ENCODE data around the gene EPB41L1.

The EPB41L1 gene

GRCh38 chr20:36197271-36197670, 42.7 kb downstream of the EPB41L1 start:
- DNase-seq = no peak

- peak; percentile 85 for DNase-seq
Observed at GRCh38 chr20:36199345-36200257, 45.1 kb downstream of the EPB41L1 start.

DNA sequence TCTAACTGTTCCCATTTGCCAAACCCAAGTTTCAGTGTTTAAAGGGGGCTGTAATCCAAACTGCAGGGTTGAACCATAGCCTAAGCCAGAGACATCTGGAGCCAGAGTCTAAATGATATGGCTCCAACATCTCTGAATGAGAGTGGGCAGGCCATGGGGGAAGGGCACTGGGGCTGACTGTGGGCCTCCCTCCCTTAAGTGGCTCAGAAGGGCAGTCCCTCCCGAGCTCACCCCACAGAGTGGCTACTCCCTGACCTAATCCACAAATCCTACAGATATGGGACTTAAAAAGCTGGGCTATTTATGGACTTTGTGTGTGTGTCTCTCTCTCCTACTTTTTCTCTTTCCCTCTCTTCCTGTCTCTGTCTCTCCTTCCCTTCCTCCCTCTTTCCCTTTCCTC, 45.9 kb downstream of the EPB41L1 start:
- no peak for DNase-seq

GRCh38 chr20:36201198-36201597, 46.7 kb downstream of the EPB41L1 start:
- no peak for DNase-seq

DNA sequence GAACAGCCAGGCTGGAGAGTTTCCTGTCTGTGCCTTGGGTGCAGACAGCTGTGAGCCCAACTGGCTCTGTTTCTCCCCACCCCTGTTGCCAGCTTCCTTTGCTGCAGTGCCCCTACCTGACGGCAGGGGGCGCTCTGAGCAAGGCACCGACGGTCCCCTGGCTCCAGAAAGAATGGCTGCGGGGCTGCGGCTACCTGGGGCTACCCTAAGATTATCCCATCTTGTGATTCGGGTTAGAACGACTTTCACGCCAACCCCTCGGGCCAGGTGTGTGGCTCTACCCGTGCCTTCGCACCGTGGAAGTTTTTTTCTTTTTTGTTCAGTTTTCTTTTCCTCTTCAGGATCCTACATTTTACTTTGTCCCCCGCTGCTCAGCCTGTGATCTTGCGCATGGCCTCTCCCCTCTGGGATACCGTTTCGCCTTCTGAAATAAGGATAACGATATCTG, 48.4 kb downstream of the EPB41L1 start:
- DNase-seq = peak; percentile 77

DNA sequence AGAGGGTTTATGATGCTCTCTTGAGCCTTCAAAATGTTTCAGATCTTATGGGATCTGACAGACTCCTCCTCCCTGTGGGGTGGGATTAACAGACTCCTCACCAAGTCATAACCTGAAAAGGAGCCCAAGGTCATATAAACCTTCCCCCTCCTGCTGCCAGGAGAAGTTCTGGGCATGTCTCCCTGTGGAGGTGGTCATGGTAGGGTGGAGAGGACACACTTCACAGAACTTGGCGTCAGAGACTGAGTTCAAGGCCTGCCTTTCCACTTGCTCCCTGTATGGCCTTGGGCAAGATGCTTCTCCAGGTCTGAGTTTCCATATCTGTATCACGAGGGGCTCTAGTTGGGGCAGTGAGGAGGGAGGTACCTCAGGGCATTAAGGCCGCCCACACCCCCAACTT, 49.3 kb downstream of the EPB41L1 start:
- no peak for DNase-seq

GRCh38 chr20:36205026-36205425, 50.5 kb downstream of the EPB41L1 start:
- no peak for DNase-seq

DNA sequence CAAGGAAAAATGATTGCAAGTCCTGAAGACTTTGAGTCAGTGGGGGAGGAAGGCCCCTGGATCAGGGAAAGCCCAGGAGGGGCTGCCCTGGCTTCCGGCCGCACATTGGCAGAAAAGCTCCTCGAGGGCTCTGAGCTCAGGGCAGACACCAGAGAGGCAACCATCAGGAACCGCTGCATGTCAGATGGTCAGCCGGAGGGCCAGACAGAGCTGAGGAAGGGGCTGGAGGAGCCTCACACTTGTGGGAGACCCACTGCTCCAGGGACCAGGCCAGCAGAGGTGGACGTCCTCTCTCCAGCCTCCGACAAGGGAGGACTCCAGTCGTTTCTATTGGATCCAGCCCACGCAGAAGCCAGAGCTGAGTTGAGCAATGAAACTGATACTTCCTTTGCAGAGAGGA, 51.5 kb downstream of the EPB41L1 start:
- no peak for DNase-seq

- DNase-seq = no peak
Observed at GRCh38 chr20:36206641-36207040, 52.1 kb downstream of the EPB41L1 start.

DNA sequence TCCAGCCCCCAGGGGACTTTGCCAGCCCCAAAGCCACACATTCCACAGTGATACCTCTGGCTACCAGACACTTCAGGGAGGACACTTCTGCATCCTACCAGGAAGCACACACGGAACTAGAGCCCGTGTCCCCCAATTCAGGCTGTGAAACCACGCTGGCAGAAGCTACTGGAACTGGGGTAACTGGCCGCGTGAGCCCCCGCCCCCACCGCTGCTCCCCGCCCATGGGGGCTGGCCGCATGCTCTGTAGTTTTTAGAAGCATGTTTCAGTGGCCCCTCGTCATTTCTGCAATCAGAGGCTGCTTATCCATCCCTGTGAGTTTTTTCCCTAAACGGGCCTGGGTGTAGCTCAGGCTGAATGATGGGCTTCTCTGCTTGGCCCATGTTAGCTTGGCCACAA, 53.1 kb downstream of the EPB41L1 start:
- no peak for DNase-seq

GRCh38 chr20:36208257-36208656, 53.7 kb downstream of the EPB41L1 start:
- no peak for DNase-seq

- DNase-seq = peak; percentile 27
Observed at GRCh38 chr20:36210436-36211021, 56.0 kb downstream of the EPB41L1 start.

GRCh38 chr20:36213362-36213761, 58.8 kb downstream of the EPB41L1 start:
- DNase-seq = no peak

DNA sequence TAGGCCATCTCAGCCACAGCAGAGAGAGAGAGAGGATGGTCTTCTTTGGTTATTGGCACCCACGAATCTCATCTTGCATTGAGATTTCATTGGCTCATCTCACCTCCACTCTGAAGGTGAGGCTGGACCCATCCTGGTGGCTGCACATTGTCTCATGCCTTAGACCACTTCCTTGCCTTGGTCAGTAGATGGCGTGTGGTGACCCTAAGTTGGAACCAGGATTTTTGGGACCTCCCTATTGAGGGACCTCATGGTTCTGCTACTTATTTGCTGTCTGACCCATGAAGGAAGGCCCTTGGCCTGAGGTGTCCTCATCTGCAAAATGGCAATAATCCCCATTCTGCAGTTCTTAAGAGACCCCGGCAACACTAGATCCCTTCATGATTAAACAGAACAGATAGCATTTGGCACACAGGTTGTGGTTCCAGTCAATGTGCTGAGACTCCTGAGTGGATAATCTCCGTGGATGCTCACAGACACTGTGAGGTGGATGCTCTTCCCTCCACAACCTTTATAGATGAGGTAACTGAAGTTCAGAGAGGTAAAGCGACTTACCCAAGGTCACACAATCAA, 60.2 kb downstream of the EPB41L1 start:
- peak; percentile 61 for DNase-seq

DNA sequence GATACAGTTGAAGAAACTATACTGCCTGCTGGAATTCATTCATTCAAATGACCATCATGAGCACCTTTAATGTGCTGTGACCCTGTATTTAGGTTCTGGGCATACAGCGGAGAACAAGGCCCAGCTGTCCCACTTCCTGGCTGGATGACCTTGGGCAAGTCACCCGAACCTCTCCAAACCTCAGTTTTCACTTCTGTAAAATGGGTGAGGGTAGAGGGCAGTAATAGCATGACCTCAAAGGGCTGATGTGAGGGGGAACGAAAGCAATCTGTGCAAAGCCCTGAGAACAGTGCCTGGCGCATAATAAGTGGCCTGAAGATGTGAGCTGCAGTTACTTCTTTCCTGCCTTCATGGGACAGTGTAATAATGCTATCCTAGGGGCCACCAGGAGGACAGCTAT, 61.2 kb downstream of the EPB41L1 start:
- no peak for DNase-seq

GRCh38 chr20:36216314-36217025, 61.9 kb downstream of the EPB41L1 start:
- DNase-seq = no peak

GRCh38 chr20:36217226-36217625, 62.7 kb downstream of the EPB41L1 start:
- DNase-seq = peak; percentile 60

DNA sequence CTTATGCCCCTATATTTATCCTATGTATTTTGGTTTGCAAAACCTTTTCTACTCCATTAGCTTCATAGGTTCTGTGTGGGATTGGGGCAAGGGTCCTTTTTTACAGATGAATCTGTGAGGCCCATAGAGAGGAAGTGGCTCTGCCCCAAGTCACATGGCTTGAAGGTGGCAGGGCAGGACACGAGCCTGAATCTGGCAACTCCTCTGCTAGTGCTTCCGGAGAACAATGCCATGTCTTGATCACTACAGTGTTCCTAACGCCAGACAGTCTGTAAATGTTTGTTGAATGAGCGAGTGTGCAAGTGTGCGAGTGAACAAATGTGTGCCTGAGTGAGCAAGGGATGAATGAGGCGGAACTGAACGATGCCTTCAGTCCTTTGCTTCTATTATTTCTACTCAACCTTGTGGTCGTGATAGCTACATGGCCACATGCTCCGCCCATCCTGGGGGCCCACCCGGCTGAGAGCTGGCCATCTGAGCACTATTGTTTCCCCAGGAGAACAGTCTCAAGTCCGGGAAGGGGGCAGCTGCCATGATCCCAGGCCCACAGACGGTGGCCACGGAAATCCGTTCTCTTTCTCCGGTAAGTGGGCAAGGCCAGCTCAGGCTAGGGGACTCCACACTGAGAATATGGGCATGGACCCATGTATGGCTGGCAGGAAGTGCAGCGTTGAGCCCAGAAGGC, 64.0 kb downstream of the EPB41L1 start:
- no peak for DNase-seq

GRCh38 chr20:36219671-36220220, 65.2 kb downstream of the EPB41L1 start:
- DNase-seq = no peak

DNA sequence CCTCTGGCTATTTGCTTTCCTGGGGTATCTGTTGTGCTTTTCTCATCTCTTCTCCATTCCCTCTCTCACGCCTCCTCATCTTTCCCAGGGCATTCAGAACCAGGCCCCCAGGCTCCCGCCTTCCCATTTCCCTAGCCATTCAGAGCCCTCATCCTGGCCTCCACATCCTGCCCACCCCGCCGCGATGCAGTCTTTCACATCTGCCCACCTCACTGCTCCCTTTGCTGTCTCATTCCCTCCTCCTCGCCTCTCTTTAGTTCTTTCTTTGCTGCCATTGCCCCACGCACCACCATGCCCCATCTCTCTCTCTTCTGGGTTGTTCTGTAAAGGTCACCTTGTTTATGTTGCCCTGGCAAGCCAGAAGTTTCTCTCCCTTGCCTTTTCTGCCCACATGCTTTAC, 71.1 kb downstream of the EPB41L1 start:
- no peak for DNase-seq

DNA sequence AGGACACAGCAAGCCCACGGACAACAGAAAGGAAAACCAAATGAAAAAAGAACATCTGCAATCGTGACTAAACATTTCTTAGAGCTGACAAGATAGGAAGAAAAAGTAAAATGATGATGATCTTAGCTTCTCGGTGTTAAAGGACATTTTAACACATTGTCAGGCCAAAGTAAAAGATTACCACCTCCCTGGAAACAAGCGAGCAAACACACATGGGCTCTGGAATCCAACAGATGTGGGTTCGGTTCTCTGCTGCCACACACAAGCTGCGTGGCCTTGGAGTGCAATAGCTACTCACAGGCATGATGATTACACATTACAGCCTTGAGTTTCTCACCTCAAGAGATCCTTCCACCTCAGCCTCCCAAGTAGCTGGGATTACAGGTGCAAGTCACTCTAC, 74.2 kb downstream of the EPB41L1 start:
- no peak for DNase-seq

DNA sequence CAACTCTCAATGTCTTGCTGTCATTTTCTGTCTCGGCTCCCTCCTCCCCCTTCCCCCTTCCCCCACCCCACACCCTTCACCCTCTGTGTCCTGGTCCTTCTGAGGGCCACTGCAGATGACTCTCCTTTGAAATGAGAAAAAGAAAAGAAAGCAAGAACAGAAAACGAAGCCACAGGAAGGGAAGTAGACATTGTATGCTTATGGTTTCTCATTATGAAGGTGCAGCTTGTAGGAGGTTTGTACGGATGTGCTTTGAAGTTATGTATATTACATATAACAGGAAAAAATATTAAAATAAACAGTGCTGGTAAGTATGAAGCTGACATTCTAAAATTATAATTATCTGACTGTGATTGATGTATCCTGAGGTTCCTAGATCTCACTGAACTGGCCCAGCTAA, 75.5 kb downstream of the EPB41L1 start:
- DNase-seq = no peak

DNA sequence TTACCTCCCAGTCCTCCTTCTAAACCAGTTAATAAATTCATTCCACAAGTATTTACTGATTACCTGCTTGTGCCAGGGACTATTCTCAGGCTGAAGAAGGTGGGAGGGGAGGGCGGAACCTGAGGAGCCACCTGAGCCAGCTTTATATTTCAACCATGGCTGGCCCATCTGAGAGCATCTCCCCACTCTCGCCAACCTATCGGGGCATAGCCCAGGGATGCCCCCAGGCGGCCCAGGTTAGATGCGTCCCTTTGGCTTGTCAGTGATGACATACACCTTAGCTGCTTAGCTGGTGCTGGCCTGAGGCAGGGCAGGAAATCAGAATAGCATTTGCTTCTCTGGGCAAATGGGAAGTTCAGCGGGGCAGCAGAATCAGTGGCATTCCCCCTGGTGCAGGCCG, 76.8 kb downstream of the EPB41L1 start:
- no peak for DNase-seq

Data from DMS53 (cell line).